Body of pancreas (tissue), 4 donors: ENCODE results near the gene KIAA1549.

Experiments
- CTCF ChIP-seq, 7 experiments: fragments of 450-650 bp in 4 of 7; fragments of 200-600 bp in 3 of 7; sonication (generic) in 3 of 7; IDR thresholded peaks; one replicate each; pipeline ENCODE4 v1.5.1; 2016 to 2019; ENCODE audit warnings: antibody characterized with exemption in 7 of 7
- POLR2A ChIP-seq, 3 donors: fragments of 450-650 bp; IDR thresholded peaks; one replicate each; pipeline ENCODE4 v1.6.1; 2016; ENCODE audit warnings: antibody characterized with exemption in 3 of 3, mild to moderate bottlenecking in 2 of 3

- TF ChIP-seq POLR2A (IDR thresholded peaks at IDR 0.05) (no peak), CTCF (IDR thresholded peaks at IDR 0.05) (no peak)
These were observed 135.5 kb downstream of the KIAA1549 start for GRCh38 chr7:138845711-138846110.
